Measurements from ENCODE around the gene ASPSCR1. TPM values are rescaled to one million over a fixed set of nuclear protein-coding genes. Genes with fewer than 3 reads are reported as not detected.
A peak's percentile ranks its signal among the peaks of the same experiment; 100 is the strongest.

Gene ASPSCR1
- total RNA-seq, 1 donor from 2014 or later, result 20.1 TPM

DNA sequence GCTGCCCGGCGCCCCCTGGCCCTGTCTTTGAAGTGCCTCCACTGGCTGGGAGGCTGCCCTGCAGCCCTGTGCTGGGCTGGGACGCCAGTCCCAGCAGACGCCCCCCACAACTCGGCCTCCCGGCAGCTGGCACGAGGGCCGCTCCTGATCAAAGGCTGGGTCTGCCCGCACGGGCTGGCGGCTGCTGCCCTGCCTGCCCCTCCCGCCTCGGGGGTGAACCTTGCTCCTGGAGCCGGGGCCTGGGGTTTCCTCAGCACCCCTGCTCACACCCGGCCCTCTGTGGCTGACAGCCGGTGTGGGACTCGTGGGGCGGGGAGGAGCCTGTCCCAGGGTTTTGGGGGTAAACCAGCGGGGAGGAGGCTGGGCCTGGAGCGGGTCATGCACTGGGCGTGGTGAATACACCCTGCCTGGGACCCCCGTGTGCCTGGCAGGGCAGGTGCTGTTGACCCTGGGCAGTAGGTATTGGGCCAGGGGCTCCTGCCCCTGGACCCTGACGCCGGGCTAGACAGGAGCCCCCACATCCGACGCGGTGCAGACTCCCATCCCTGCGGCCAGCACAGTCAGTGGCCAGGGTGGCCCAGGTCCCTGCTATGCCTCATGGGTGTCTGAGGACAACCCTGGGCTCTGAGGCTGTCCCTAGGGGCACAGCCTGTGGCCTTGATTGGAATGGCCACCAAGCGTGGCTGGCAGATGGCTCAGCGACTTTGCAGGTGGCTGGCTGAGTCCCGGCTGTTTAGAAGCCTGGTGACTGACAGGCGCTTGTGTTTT, 23.6 kb downstream of the ASPSCR1 start:
- H3K4me3 ChIP-seq (ENCODE audit: low read depth, low read length), result no peak overlapping the region
- TF ChIP-seq, protein P1, sequence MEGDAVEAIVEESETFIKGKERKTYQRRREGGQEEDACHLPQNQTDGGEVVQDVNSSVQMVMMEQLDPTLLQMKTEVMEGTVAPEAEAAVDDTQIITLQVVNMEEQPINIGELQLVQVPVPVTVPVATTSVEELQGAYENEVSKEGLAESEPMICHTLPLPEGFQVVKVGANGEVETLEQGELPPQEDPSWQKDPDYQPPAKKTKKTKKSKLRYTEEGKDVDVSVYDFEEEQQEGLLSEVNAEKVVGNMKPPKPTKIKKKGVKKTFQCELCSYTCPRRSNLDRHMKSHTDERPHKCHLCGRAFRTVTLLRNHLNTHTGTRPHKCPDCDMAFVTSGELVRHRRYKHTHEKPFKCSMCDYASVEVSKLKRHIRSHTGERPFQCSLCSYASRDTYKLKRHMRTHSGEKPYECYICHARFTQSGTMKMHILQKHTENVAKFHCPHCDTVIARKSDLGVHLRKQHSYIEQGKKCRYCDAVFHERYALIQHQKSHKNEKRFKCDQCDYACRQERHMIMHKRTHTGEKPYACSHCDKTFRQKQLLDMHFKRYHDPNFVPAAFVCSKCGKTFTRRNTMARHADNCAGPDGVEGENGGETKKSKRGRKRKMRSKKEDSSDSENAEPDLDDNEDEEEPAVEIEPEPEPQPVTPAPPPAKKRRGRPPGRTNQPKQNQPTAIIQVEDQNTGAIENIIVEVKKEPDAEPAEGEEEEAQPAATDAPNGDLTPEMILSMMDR (conservative IDR thresholded peaks at IDR 0.05; ENCODE audit: low read depth, low read length), result no peak
- DNase-seq (ENCODE audit: low read depth), result no peak

DNA sequence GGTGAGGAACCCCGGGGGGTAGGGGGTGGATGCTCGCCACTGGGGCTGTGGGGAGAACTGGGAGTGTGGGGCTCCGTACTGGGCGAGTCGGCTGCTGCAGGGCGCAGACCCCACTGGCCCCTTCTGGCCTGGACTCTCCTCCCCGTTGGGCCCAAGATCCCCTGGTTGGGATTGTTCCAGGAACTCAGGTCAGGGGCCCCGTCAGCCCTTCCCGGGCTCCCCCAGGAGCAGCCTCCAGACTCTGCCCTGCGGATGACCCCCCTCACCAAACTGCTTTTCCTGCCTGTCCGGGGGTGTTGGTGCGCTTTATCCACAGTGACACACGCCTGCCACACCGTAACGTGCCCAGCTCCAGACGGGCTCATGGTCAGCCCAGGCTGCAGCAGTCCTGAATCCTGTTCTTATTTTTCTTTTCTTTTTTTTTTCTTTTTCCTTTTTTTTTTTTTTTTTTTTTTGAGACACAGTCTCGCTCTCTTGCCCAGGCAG, 24.2 kb downstream of the ASPSCR1 start:
- H3K4me3 ChIP-seq (ENCODE audit: low read depth, low read length), result no peak overlapping the region
- TF ChIP-seq, protein P1 (conservative IDR thresholded peaks at IDR 0.05; ENCODE audit: low read depth, low read length), result no peak
- DNase-seq (ENCODE audit: low read depth), result no peak

DNA sequence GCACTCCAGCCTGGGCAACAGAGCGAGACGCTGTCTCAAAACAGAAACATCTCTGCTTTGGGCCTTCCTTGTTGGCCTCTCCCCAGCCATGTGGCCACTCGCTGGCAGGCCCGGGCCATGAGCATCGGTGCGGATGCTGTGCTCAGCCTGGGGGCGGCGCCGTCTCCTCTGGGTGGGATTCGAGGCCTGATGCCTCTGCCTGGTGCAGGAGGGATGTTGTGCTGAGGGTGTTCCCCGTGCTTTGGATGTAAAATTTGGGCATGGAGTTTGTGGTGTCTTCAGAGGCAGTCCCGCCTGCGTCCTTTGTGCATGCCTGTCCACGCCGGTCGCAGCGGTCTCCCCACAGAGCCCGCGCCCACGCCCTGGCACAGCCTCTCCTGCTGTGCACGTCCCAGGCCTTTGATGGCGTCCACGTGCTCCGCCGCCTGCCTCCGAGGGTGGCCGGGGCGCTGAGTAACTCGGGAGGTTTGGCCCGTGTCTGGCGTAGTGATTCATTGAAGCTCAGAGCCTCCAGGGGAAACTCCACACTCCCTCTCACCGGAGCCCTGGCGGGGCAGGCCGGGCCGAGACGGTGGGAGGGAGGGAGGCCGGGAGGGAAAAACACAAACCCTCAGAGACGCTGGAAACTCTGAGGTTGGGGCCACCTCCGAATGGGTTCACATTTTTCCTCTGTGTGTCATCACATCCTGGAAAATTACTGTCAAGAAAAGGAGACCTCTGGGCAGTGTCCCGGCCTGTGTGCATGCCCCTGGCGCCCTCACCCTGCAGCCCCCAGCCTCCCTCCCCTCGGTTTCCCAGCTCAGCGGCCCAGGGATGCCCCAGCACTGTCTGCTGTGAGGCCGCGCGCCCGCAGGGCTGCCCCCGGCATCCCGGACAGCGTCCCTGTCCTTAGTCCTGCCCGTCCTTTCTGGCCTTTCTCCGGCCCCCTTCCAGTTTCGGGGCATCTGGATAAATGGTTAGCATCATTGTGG, 26.3 kb downstream of the ASPSCR1 start:
- TF ChIP-seq, protein P1 (conservative IDR thresholded peaks at IDR 0.05; ENCODE audit: low read depth, low read length), result no peak
- DNase-seq (ENCODE audit: low read depth), result peak; percentile 52
- H3K4me3 ChIP-seq (ENCODE audit: low read depth, low read length), result no peak overlapping the region

DNA sequence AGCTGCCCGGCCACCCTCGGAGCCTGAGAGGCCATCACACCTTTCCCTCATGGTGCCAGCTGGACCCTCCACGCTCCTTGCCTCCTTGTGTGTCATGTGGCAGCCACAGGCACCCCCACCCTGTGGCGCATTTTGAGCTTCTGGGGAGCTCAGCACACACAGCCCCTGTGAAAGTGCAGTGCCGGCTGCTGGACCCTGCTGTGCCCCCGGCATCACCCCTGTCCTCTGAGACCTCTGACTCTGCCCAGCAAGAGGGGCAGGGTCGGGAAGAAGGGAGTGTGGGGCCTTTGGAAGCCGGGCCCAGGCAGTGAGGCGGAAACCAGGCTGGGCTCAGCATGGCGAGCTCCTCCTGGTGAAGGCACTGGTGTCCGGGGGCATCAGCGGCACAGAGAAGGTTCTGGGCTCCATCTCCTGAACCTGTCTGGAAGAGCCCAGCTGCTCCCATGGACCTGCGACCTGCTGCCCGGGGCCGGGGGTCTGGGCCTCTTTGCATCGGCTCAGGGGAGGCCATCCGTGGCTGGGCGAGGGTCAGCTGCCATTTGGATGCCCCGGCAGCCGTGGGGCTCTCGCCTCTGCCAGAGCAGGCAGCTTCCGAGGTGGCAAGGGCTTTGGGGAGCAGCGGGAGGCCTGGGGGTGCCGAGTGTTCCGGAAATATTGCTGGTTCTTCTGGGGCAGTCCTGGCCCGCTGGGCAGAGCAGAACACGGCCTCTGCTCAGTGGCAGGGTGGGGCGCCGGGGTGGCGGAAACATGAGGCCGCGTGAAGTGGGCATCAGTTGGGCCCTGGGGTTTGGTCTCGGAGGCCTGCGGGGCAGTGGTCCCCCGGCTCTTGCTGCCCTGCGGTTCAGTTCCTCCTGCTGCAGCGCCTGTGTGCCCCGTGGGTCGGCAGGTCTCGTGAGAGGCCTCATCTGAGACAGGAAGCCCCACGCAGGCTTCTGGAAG, 27.4 kb downstream of the ASPSCR1 start:
- H3K4me3 ChIP-seq (ENCODE audit: low read depth, low read length), result no peak overlapping the region
- DNase-seq (ENCODE audit: low read depth), result no peak
- TF ChIP-seq, protein P1 (conservative IDR thresholded peaks at IDR 0.05; ENCODE audit: low read depth, low read length), result no peak

DNA sequence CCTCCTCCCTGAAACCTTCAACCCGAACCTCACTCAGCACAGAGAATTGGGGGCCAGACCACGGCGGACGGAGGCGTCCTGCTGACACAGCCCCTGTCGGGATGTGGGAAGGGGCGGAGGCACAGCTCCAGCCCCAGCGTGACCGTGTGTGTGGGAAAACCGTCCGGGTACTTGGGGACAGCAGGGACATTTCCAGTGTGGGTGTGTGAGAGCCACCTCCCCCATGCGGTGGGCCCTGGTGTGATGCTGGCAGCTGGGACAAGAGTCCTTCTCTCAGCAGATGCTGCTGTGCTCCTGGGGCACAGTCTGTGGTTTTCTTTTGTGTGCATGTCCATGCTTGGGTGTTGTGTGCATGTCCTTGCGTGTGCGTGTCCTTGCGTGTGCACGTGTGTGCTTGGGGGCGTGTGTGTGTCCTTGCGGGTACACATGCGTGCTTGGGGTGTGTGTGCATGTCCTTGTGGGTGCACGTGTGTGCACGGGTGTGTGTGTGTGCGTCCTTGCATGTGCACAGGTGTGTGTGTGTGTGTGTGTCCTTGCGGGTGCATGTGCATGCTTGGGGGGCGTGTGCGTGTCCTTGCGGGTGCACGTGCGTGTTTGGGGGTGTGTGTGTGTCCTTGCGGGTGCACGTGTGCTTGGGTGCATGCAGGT, 28.4 kb downstream of the ASPSCR1 start:
- TF ChIP-seq, protein P1 (conservative IDR thresholded peaks at IDR 0.05; ENCODE audit: low read depth, low read length), result no peak
- no peak for DNase-seq (ENCODE audit: low read depth)
- no peak overlapping the region for H3K4me3 ChIP-seq (ENCODE audit: low read depth, low read length)
